HepG2 (cell line): ENCODE measurements around the gene IWS1. TPM values are rescaled to one million over a fixed set of nuclear protein-coding genes. Genes with fewer than 3 reads are reported as not detected.

Experiments
- AFF4 ChIP-seq: sonication (generic); formaldehyde crosslinking; IDR thresholded peaks from 2 replicates; pipeline ENCODE4 v1.4.0; 2020; ENCODE audit warnings: missing genetic modification reagents
- CBX5 ChIP-seq: sonication (generic); formaldehyde crosslinking; IDR thresholded peaks from 2 replicates; pipeline ENCODE4 v1.4.0; 2020; ENCODE audit warnings: missing genetic modification reagents, borderline replicate concordance
- DDIT3 ChIP-seq: sonication (generic); formaldehyde crosslinking; IDR thresholded peaks from 2 replicates; pipeline ENCODE4 v1.4.0; 2020; ENCODE audit warnings: mild to moderate bottlenecking, missing genetic modification reagents
- DNMT1 ChIP-seq: sonication (generic); formaldehyde crosslinking; IDR thresholded peaks from 2 replicates; pipeline ENCODE4 v1.5.1; 2020; ENCODE audit warnings: mild to moderate bottlenecking, missing genetic modification reagents
- GMEB2 ChIP-seq: IDR thresholded peaks from 2 replicates; pipeline ENCODE4 v1.6.1; 2016; ENCODE audit warnings: missing biosample characterization, missing genetic modification reagents, low read depth
- THAP8 ChIP-seq: sonication (generic); formaldehyde crosslinking; IDR thresholded peaks from 2 replicates; pipeline ENCODE4 v1.5.1; 2020; ENCODE audit warnings: missing genetic modification reagents, mild to moderate bottlenecking, borderline replicate concordance
- ZBTB25 ChIP-seq: IDR thresholded peaks from 2 replicates; pipeline ENCODE4 v1.6.1; 2018; ENCODE audit warnings: missing genetic modification reagents
- ZFX ChIP-seq: sonication (generic); formaldehyde crosslinking; IDR thresholded peaks from 2 replicates; pipeline ENCODE4 v1.4.0; 2020; ENCODE audit warnings: mild to moderate bottlenecking, low read depth, missing genetic modification reagents, moderate library complexity
- ZNF205 ChIP-seq: IDR thresholded peaks from 2 replicates; pipeline ENCODE4 v1.6.1; 2018; ENCODE audit warnings: missing biosample characterization, missing genetic modification reagents
- ZNF569 ChIP-seq: sonication (generic); formaldehyde crosslinking; IDR thresholded peaks from 2 replicates; pipeline ENCODE4 v1.5.0; 2020; ENCODE audit warnings: mild to moderate bottlenecking, missing genetic modification reagents, moderate library complexity, borderline replicate concordance
- ZNF646 ChIP-seq: sonication (generic); formaldehyde crosslinking; IDR thresholded peaks from 2 replicates; pipeline ENCODE4 v1.9.0; 2021; ENCODE audit warnings: mild to moderate bottlenecking, missing genetic modification reagents
- ZNF740 ChIP-seq: sonication (generic); formaldehyde crosslinking; IDR thresholded peaks from 2 replicates; pipeline ENCODE4 v1.4.0; 2020; ENCODE audit warnings: missing genetic modification reagents
- polyA plus RNA-seq, 8 experiments: library from polyadenylated mRNA; depleted of rRNA in 3 of 8; stranded (reverse) in 7 of 8; unstranded in 1 of 8; fragments of >200 nt; fragmentation: Illumina TruSeq in 4 of 8; extraction: Trizol in 4 of 8; gene quantifications; 2 replicates each; pipeline versions ENCODE4 v1.2.1 to v1.2.3, GENCODE V29; 2011 to 2016; ENCODE audit warnings: low read depth in 4 of 8, missing spikeins in 1 of 8, mixed read lengths in 1 of 8; ENCODE audit not compliant: insufficient read depth in 1 of 8
- total RNA-seq, 5 experiments: library from RNA; depleted of rRNA; stranded (reverse); fragments of >200 nt; fragmentation: Illumina TruSeq; extraction: Trizol; gene quantifications; 2 replicates each; pipeline ENCODE4 v1.2.3, GENCODE V29; 2016; ENCODE audit warnings: low read depth in 1 of 5

Gene IWS1
- total and polyA plus RNA-seq, 2 of the 13 experiments (the other 11 are each of a cell fraction or from before 2014, with no cell fraction given) = 28.9 to 62.3 TPM

GRCh38 chr2:127454595-127455565, 71.4 kb downstream of the IWS1 start (continued):
- TF ChIP-seq ZNF646 (CRISPR knock-in tag) (no peak), ZNF740 (CRISPR knock-in tag) (peak; percentile 89; the same call in 1 of the 2 replicates), DNMT1 (CRISPR knock-in tag) (no peak; the same call in 1 of the 2 replicates), GMEB2 (CRISPR knock-in tag) (no peak), ZNF569 (CRISPR knock-in tag) (peak; percentile 47; the same call in 1 of the 2 replicates), AFF4 (CRISPR knock-in tag) (no peak), ZNF205 (CRISPR knock-in tag) (peak; percentile 86), CBX5 (peak; percentile 95), THAP8 (CRISPR knock-in tag) (no peak), ZBTB25 (peak; percentile 90; the same call in 1 of the 2 replicates), DDIT3 (CRISPR knock-in tag) (0 out of 2 replicates have a peak, but pooled peaks have one; percentile 77), ZFX (peak; percentile 69)
